Gastrocnemius medialis (tissue), 4 donors: Measurements from ENCODE around the gene AP4M1. TPM values are rescaled to one million over a fixed set of nuclear protein-coding genes. Genes with fewer than 3 reads are reported as not detected.

Source experiments
- ATAC-seq, 2 donors: fragments of 150-250 bp; one replicate each; pipeline ENCODE4 v1.9.1; 2016
- DNase-seq, 2 donors: peaks; one replicate each; pipeline ENCODE4 v3.0.0-alpha.2; 2019
- H3K27ac ChIP-seq, 4 donors: fragments of 200-600 bp; sonication (generic); 1 replicate in 1 of 4; 2 replicates in 3 of 4; pipeline ENCODE4 v1.5.1; 2016 to 2018; ENCODE audit warnings: mild to moderate bottlenecking in 2 of 4, moderate library complexity in 1 of 4
- H3K27me3 ChIP-seq, 3 donors: fragments of 200-600 bp; sonication (generic) in 2 of 3; 1 replicate in 1 of 3; 2 replicates in 2 of 3; pipeline versions ENCODE4 v1.5.1 to v1.6.0; 2016 to 2019; ENCODE audit warnings: mild to moderate bottlenecking in 1 of 3, moderate library complexity in 1 of 3
- H3K36me3 ChIP-seq, 2 donors: fragments of 200-600 bp; sonication (generic) in 1 of 2; one replicate each; pipeline ENCODE4 v1.5.1; 2017 to 2018
- H3K4me1 ChIP-seq, 2 donors: fragments of 200-600 bp; sonication (generic) in 1 of 2; one replicate each; pipeline ENCODE4 v1.5.1; 2016 to 2017; ENCODE audit warnings: mild to moderate bottlenecking in 2 of 2
- H3K4me3 ChIP-seq, 4 donors: fragments of 200-600 bp; sonication (generic) in 3 of 4; 1 replicate in 1 of 4; 2 replicates in 3 of 4; pipeline ENCODE4 v1.5.1; 2016 to 2019; ENCODE audit warnings: mild to moderate bottlenecking in 2 of 4
- H3K9me3 ChIP-seq, 3 donors: fragments of 200-600 bp; sonication (generic) in 2 of 3; 1 replicate in 1 of 3; 2 replicates in 2 of 3; pipeline ENCODE4 v1.5.1; 2016 to 2019
- POLR2A ChIP-seq, 2 donors: fragments of 450-650 bp; IDR thresholded peaks; one replicate each; pipeline ENCODE4 v1.6.1; 2017; ENCODE audit warnings: antibody characterized with exemption in 2 of 2, mild to moderate bottlenecking in 2 of 2, moderate library complexity in 2 of 2
- in situ Hi-C, 4 donors: fragments of 200-750 bp; cut with MboI; loops; one replicate each; pipeline versions ENCODE4 v1.15.0 to v1.8.0; 2017; ENCODE audit warnings: low sequenced_read_pairs in 4 of 4
- intact Hi-C: fragments of 100-400 bp; cut with DNase I; formaldehyde crosslinking; loops from one replicate; pipeline ENCODE4 v1.15.1; 2023; ENCODE audit warnings: low total_unique reads
- total RNA-seq, 4 donors: library from RNA; depleted of rRNA; stranded (reverse); fragments of >200 nt; gene quantifications; one replicate each; pipeline versions ENCODE4 v1.1.0 to v1.2.3, GENCODE V29; 2016
- TF ChIP-seq, protein P1 (sequence below), 5 experiments: fragments of 450-650 bp in 3 of 5; fragments of 200-600 bp in 2 of 5; sonication (generic) in 2 of 5; IDR thresholded peaks in 4 of 5; conservative IDR thresholded peaks in 1 of 5; 1 replicate in 4 of 5; 2 replicates in 1 of 5; pipeline ENCODE4 v1.5.1; 2016 to 2019; ENCODE audit warnings: antibody characterized with exemption in 5 of 5, mild to moderate bottlenecking in 3 of 5, moderate library complexity in 3 of 5

The AP4M1 gene
- total RNA-seq, 4 donors from 2014 or later, result 7.2 to 13.8 (median 10.8) TPM

- no peak overlapping the region for H3K4me3 ChIP-seq
- intact Hi-C loops, result no loop called here
- H3K36me3 ChIP-seq, result no peaks in the 10 kb centered on the region
- ATAC-seq (no peak), DNase-seq (no peak)
- H3K4me1 ChIP-seq, result peaks cover 0 to 7% of the 10 kb centered on the region in 2 donors
- no peaks in the 10 kb centered on the region for H3K9me3 ChIP-seq
- no peak overlapping the region for H3K27ac ChIP-seq
- in situ Hi-C loops, result loop anchor here in 2 of 4 donors (10.0 to 25.0 kb wide), 2 partner anchors 147 to 205 kb away; no protein-coding TSS in a partner anchor
- no peaks in the 10 kb centered on the region for H3K27me3 ChIP-seq
- TF ChIP-seq POLR2A (IDR thresholded peaks at IDR 0.05), result no peak
- TF ChIP-seq, protein P1, sequence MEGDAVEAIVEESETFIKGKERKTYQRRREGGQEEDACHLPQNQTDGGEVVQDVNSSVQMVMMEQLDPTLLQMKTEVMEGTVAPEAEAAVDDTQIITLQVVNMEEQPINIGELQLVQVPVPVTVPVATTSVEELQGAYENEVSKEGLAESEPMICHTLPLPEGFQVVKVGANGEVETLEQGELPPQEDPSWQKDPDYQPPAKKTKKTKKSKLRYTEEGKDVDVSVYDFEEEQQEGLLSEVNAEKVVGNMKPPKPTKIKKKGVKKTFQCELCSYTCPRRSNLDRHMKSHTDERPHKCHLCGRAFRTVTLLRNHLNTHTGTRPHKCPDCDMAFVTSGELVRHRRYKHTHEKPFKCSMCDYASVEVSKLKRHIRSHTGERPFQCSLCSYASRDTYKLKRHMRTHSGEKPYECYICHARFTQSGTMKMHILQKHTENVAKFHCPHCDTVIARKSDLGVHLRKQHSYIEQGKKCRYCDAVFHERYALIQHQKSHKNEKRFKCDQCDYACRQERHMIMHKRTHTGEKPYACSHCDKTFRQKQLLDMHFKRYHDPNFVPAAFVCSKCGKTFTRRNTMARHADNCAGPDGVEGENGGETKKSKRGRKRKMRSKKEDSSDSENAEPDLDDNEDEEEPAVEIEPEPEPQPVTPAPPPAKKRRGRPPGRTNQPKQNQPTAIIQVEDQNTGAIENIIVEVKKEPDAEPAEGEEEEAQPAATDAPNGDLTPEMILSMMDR (IDR thresholded peaks at IDR 0.05 in 4 of 5, conservative IDR thresholded peaks at IDR 0.05 in 1 of 5), result no peak
Observed at GRCh38 chr7:100132126-100132525, 30.7 kb downstream of the AP4M1 start.

- no peaks in the 10 kb centered on the region for H3K27me3 ChIP-seq
- TF ChIP-seq POLR2A (IDR thresholded peaks at IDR 0.05), result no peak
- TF ChIP-seq, protein P1 (IDR thresholded peaks at IDR 0.05 in 4 of 5, conservative IDR thresholded peaks at IDR 0.05 in 1 of 5), result peak; percentile 42 to 66 (median 57)
- no peak overlapping the region for H3K27ac ChIP-seq
- ATAC-seq (peak in 1 of 2 donors; percentile 53), DNase-seq (no peak)
- intact Hi-C loops (no loop called here), in situ Hi-C loops (loop anchor here in 2 of 4 donors (10.0 to 25.0 kb wide), 2 partner anchors 148 to 205 kb away; no protein-coding TSS in a partner anchor)
- H3K9me3 ChIP-seq, result no peaks in the 10 kb centered on the region
- H3K4me3 ChIP-seq, result no peak overlapping the region
- H3K4me1 ChIP-seq, result peaks cover 0 to 7% of the 10 kb centered on the region in 2 donors
- H3K36me3 ChIP-seq, result no peaks in the 10 kb centered on the region
Observed at GRCh38 chr7:100132697-100133151, 31.3 kb downstream of the AP4M1 start.

DNA sequence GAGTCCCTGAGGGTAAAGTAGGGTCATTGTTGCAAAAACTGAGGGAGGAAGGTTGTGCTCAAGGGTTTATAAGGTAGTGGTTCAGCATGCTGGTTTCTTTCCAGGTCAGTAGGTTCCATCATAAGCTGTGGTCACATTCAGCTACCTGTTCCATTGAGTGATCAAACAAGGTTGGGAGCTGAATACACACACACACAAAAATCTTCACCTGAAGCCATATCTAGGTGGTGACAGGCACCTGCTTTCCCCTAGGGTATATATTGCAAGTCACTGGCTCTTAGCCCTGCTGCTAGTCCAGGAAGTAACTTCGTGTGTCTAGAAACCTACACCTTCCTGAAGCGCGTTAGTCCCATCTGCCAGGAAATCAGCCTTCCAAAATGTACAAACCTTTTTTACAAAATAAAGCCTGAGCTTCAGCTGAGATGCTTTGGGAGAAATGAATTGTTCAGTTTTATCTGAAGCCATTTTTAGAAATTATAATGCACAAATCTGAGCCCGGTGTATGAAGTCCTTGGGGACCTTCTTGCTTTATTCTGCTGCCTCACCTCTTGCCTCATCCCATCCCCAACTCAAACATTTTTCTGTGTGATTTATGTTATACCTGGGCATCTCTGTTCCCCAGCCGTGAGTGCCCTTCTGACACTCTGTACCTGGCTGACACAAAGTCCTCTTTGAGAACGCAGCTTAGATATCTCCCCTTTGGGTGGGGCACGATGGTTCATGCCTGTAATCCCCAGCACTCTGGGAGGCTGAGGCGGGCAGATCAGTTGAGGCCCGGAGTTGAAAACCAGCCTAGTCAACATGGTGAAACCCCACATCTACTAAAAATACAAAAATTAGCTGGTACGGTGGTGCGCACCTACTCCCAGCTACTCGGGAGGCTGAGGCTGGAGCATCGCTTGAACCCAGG is 36.7 kb downstream of the AP4M1 start:
- H3K36me3 ChIP-seq, result no peaks in the 10 kb centered on the region
- intact Hi-C loops (no loop called here), in situ Hi-C loops (loop anchor here in 2 of 4 donors (10.0 to 25.0 kb wide), 2 partner anchors 153 to 199 kb away; no protein-coding TSS in a partner anchor)
- ATAC-seq (no peak), DNase-seq (no peak)
- no peaks in the 10 kb centered on the region for H3K4me1 ChIP-seq
- H3K4me3 ChIP-seq, result no peak overlapping the region
- no peaks in the 10 kb centered on the region for H3K9me3 ChIP-seq
- no peak overlapping the region for H3K27ac ChIP-seq
- H3K27me3 ChIP-seq, result peaks cover 0 to 4% (median 3%) of the 10 kb centered on the region in 3 donors
- TF ChIP-seq, protein P1 (IDR thresholded peaks at IDR 0.05 in 4 of 5, conservative IDR thresholded peaks at IDR 0.05 in 1 of 5), result no peak
- no peak for TF ChIP-seq POLR2A (IDR thresholded peaks at IDR 0.05)

- Histone ChIP-seq H3K4me3 (no peak overlapping the region), H3K4me1 (no peaks in the 10 kb centered on the region), H3K27me3 (peaks cover 0 to 4% (median 3%) of the 10 kb centered on the region in 3 donors), H3K36me3 (no peaks in the 10 kb centered on the region), H3K9me3 (no peaks in the 10 kb centered on the region), H3K27ac (no peak overlapping the region)
- in situ Hi-C loops (loop anchor here in 1 of 4 donors (25.0 kb wide), 1 partner anchor 196 kb away; no protein-coding TSS in a partner anchor), intact Hi-C loops (no loop called here)
- ATAC-seq (no peak), DNase-seq (no peak)
- TF ChIP-seq POLR2A (IDR thresholded peaks at IDR 0.05), result no peak
- TF ChIP-seq, protein P1 (IDR thresholded peaks at IDR 0.05 in 4 of 5, conservative IDR thresholded peaks at IDR 0.05 in 1 of 5), result no peak
Observed at GRCh38 chr7:100141555-100141949, 40.1 kb downstream of the AP4M1 start.
